GM23338 (cell line): Measurements from ENCODE around the gene REELD1. TPM values are rescaled to one million over a fixed set of nuclear protein-coding genes. Genes with fewer than 3 reads are reported as not detected.

Experiments
- ATAC-seq: fragments of 200-7000 bp; cut with Tn5 transposase; 3 replicates; pipeline ENCODE4 v1.9.1; 2020
- DNase-seq: peaks from one replicate; pipeline ENCODE4 v3.0.0-alpha.2; 2015; ENCODE audit warnings: low spot score
- H2AFZ ChIP-seq: fragments of 200-600 bp; sonication (generic); 2 replicates; pipeline ENCODE4 v1.8.0; 2016; ENCODE audit warnings: antibody characterized with exemption, mild to moderate bottlenecking, moderate library complexity
- H3F3A ChIP-seq: fragments of 200-600 bp; sonication (generic); replicated peaks from 2 replicates; pipeline ENCODE4 v1.8.0; 2017; ENCODE audit warnings: antibody characterized with exemption, mixed run types, low read depth
- H3K27ac ChIP-seq: fragments of 200-600 bp; sonication (generic); 2 replicates; pipeline ENCODE4 v1.6.1; 2016; ENCODE audit warnings: low read depth
- H3K27me3 ChIP-seq: fragments of 200-600 bp; sonication (generic); 2 replicates; pipeline ENCODE4 v1.8.0; 2016; ENCODE audit warnings: mild to moderate bottlenecking, mixed run types, moderate library complexity; ENCODE audit not compliant: insufficient read depth
- H3K36me3 ChIP-seq: fragments of 200-600 bp; sonication (generic); 2 replicates; pipeline ENCODE4 v1.8.0; 2016; ENCODE audit warnings: mild to moderate bottlenecking; ENCODE audit not compliant: insufficient read depth
- H3K4me1 ChIP-seq: fragments of 200-600 bp; sonication (generic); 2 replicates; pipeline ENCODE4 v1.8.0; 2016; ENCODE audit warnings: mild to moderate bottlenecking, moderate library complexity; ENCODE audit not compliant: insufficient read depth
- H3K4me2 ChIP-seq: fragments of 200-600 bp; sonication (generic); 2 replicates; pipeline ENCODE4 v1.7.1; 2017; ENCODE audit warnings: mixed run types
- H3K4me3 ChIP-seq: fragments of 200-600 bp; sonication (generic); 2 replicates; pipeline ENCODE4 v1.6.1; 2016; ENCODE audit warnings: mixed run types
- H3K79me2 ChIP-seq: fragments of 200-600 bp; sonication (generic); replicated peaks from 2 replicates; pipeline ENCODE4 v1.8.0; 2017; ENCODE audit warnings: mild to moderate bottlenecking; ENCODE audit not compliant: insufficient read depth
- H3K9me2 ChIP-seq: fragments of 200-600 bp; sonication (generic); 2 replicates; pipeline ENCODE4 v1.8.0; 2017; ENCODE audit not compliant: insufficient read depth
- H4K20me1 ChIP-seq: fragments of 200-600 bp; sonication (generic); replicated peaks from 2 replicates; pipeline ENCODE4 v1.8.0; 2017; ENCODE audit warnings: mild to moderate bottlenecking; ENCODE audit not compliant: insufficient read depth
- H3K27ac Mint-ChIP-seq: 2 replicates; pipeline ENCODE4 v1.8.0; 2020; ENCODE audit warnings: inconsistent platforms, mild to moderate bottlenecking, moderate library complexity, mixed read lengths
- H3K27me3 Mint-ChIP-seq: 3 replicates; pipeline ENCODE4 v1.8.0; 2022; ENCODE audit warnings: low read depth, mild to moderate bottlenecking, moderate library complexity, mixed read lengths, inconsistent platforms; ENCODE audit not compliant: insufficient read depth, poor library complexity
- H3K36me3 Mint-ChIP-seq: 3 replicates; pipeline ENCODE4 v1.8.0; 2021; ENCODE audit warnings: low read depth, mild to moderate bottlenecking, inconsistent platforms, moderate library complexity, mixed read lengths
- H3K4me1 Mint-ChIP-seq: 3 replicates; pipeline ENCODE4 v1.8.0; 2020; ENCODE audit warnings: mild to moderate bottlenecking, inconsistent platforms, mixed read lengths
- H3K4me3 Mint-ChIP-seq: 3 replicates; pipeline ENCODE4 v1.8.0; 2021; ENCODE audit warnings: moderate library complexity, mild to moderate bottlenecking, inconsistent platforms, mixed read lengths
- H3K9me3 Mint-ChIP-seq: 3 replicates; pipeline ENCODE4 v1.8.0; 2020; ENCODE audit warnings: moderate library complexity, mild to moderate bottlenecking, inconsistent platforms, mixed read lengths
- CREB1 ChIP-seq: fragments of 250-450 bp; sonication (Bioruptor Pico); IDR thresholded peaks from 2 replicates; pipeline ENCODE4 v1.5.0; 2020; ENCODE audit warnings: low read depth, mild to moderate bottlenecking, moderate library complexity
- CTCF ChIP-seq, 2 experiments: fragments of 200-600 bp in 1 of 2; sonication (generic) in 1 of 2; conservative IDR thresholded peaks; 2 replicates each; pipeline versions ENCODE4 v1.5.1 to v1.6.1; 2016 to 2017; ENCODE audit warnings: antibody characterized with exemption in 2 of 2, low read depth in 2 of 2, mild to moderate bottlenecking in 2 of 2, moderate library complexity in 1 of 2
- EZH2 ChIP-seq: fragments of 200-600 bp; sonication (generic); IDR thresholded peaks from one replicate; pipeline ENCODE4 v1.8.0; 2017; ENCODE audit warnings: antibody characterized with exemption, mild to moderate bottlenecking, low read depth; ENCODE audit not compliant: unreplicated experiment
- EZH2phosphoT487 ChIP-seq: fragments of 200-600 bp; sonication (generic); IDR thresholded peaks from one replicate; pipeline ENCODE4 v1.8.1; 2018; ENCODE audit warnings: antibody characterized with exemption; ENCODE audit not compliant: unreplicated experiment
- JUNB ChIP-seq: IDR thresholded peaks from one replicate; pipeline ENCODE4 v1.6.1; 2016; ENCODE audit warnings: antibody characterized with exemption; ENCODE audit not compliant: unreplicated experiment
- NANOG ChIP-seq: IDR thresholded peaks from 2 replicates; pipeline ENCODE4 v1.6.1; 2016; ENCODE audit warnings: antibody characterized with exemption, borderline replicate concordance
- POLR2AphosphoS5 ChIP-seq: IDR thresholded peaks from 2 replicates; pipeline ENCODE4 v1.6.1; 2016; ENCODE audit warnings: antibody characterized with exemption, low read depth
- STAT1 ChIP-seq: IDR thresholded peaks from one replicate; pipeline ENCODE4 v1.6.1; 2016; ENCODE audit warnings: antibody characterized with exemption; ENCODE audit not compliant: unreplicated experiment
- ZNF114 ChIP-seq: fragments of 250-450 bp; sonication (Bioruptor Pico); IDR thresholded peaks from 2 replicates; pipeline ENCODE4 v1.5.0; 2020; ENCODE audit warnings: mild to moderate bottlenecking, moderate library complexity
- ZNF331 ChIP-seq: fragments of 250-450 bp; sonication (Bioruptor Pico); IDR thresholded peaks from 2 replicates; pipeline ENCODE4 v1.5.0; 2020; ENCODE audit warnings: low read depth, mild to moderate bottlenecking, moderate library complexity
- ZNF462 ChIP-seq: fragments of 250-450 bp; sonication (Bioruptor Pico); IDR thresholded peaks from 2 replicates; pipeline ENCODE4 v1.5.0; 2020; ENCODE audit warnings: mild to moderate bottlenecking, moderate library complexity
- polyA plus RNA-seq: library from polyadenylated mRNA; unstranded; fragments of >200 nt; fragmentation: Nextera tagmentation; extraction: Ambion mirVana; gene quantifications from 2 replicates; pipeline ENCODE4 v1.2.1, GENCODE V29; 2016
- total RNA-seq: library from RNA; depleted of rRNA; stranded (reverse); fragments of >200 nt; shearing (Covaris generic); gene quantifications from 2 replicates; pipeline ENCODE4 v1.2.3, GENCODE V29; 2014
- TF ChIP-seq, protein P1 (sequence below): IDR thresholded peaks from 2 replicates; pipeline ENCODE4 v1.6.1; 2016; ENCODE audit warnings: antibody characterized with exemption
- TF ChIP-seq, protein P2 (sequence below): IDR thresholded peaks from one replicate; pipeline ENCODE4 v1.6.1; 2018; ENCODE audit warnings: antibody characterized with exemption; ENCODE audit not compliant: unreplicated experiment

REELD1 gene
- total and polyA plus RNA-seq, 2 experiments from 2014 or later: 0.19 TPM; not detected in 1

GRCh38 chr4:146210890-146211289, 3.4 kb upstream of the REELD1 start:
- Histone ChIP-seq H3K27ac (no peak overlapping the region), H3K36me3 (no peaks in the 10 kb centered on the region), H3K9me2 (no peaks in the 10 kb centered on the region), H3K79me2 (no peaks in the 10 kb centered on the region), H3K4me1 (no peaks in the 10 kb centered on the region), H3K4me2 (no peak overlapping the region), H3F3A (no peaks in the 10 kb centered on the region), H4K20me1 (no peaks in the 10 kb centered on the region), H2AFZ (no peak overlapping the region), H3K4me3 (no peak overlapping the region), H3K27me3 (no peaks in the 10 kb centered on the region)
- DNase-seq (no peak), ATAC-seq (no peak)
- TF ChIP-seq ZNF331 (CRISPR knock-in tag) (no peak), STAT1 (no peak), ZNF462 (CRISPR knock-in tag) (no peak), CTCF (conservative IDR thresholded peaks at IDR 0.05; ENCODE audit: low read depth in 2 of 2) (no peak), CREB1 (no peak), ZNF114 (CRISPR knock-in tag) (no peak), EZH2phosphoT487 (no peak), EZH2 (no peak), POLR2AphosphoS5 (no peak), JUNB (no peak), NANOG (no peak)
- TF ChIP-seq, protein P1, sequence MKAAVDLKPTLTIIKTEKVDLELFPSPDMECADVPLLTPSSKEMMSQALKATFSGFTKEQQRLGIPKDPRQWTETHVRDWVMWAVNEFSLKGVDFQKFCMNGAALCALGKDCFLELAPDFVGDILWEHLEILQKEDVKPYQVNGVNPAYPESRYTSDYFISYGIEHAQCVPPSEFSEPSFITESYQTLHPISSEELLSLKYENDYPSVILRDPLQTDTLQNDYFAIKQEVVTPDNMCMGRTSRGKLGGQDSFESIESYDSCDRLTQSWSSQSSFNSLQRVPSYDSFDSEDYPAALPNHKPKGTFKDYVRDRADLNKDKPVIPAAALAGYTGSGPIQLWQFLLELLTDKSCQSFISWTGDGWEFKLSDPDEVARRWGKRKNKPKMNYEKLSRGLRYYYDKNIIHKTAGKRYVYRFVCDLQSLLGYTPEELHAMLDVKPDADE: no peak
- TF ChIP-seq, protein P2, sequence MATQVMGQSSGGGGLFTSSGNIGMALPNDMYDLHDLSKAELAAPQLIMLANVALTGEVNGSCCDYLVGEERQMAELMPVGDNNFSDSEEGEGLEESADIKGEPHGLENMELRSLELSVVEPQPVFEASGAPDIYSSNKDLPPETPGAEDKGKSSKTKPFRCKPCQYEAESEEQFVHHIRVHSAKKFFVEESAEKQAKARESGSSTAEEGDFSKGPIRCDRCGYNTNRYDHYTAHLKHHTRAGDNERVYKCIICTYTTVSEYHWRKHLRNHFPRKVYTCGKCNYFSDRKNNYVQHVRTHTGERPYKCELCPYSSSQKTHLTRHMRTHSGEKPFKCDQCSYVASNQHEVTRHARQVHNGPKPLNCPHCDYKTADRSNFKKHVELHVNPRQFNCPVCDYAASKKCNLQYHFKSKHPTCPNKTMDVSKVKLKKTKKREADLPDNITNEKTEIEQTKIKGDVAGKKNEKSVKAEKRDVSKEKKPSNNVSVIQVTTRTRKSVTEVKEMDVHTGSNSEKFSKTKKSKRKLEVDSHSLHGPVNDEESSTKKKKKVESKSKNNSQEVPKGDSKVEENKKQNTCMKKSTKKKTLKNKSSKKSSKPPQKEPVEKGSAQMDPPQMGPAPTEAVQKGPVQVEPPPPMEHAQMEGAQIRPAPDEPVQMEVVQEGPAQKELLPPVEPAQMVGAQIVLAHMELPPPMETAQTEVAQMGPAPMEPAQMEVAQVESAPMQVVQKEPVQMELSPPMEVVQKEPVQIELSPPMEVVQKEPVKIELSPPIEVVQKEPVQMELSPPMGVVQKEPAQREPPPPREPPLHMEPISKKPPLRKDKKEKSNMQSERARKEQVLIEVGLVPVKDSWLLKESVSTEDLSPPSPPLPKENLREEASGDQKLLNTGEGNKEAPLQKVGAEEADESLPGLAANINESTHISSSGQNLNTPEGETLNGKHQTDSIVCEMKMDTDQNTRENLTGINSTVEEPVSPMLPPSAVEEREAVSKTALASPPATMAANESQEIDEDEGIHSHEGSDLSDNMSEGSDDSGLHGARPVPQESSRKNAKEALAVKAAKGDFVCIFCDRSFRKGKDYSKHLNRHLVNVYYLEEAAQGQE: no peak
- Mint-ChIP-seq H3K9me3 (no peaks in the 10 kb centered on the region), H3K27ac (no peak overlapping the region), H3K36me3 (no peaks in the 10 kb centered on the region), H3K4me1 (no peaks in the 10 kb centered on the region), H3K27me3 (peaks cover 2% of the 10 kb centered on the region), H3K4me3 (no peak overlapping the region)
